GM23338 (cell line): ENCODE measurements around the gene MAP3K5. TPM values are rescaled to one million over a fixed set of nuclear protein-coding genes. Genes with fewer than 3 reads are reported as not detected.
"Not testable (repeated sequence)": the region's sequence is repeated elsewhere in the genome, so short reads cannot be mapped to it uniquely, and the experiment has no call there.

Experiments
- ATAC-seq: fragments of 200-7000 bp; cut with Tn5 transposase; 3 replicates; pipeline ENCODE4 v1.9.1; 2020
- DNase-seq: peaks from one replicate; pipeline ENCODE4 v3.0.0-alpha.2; 2015; ENCODE audit warnings: low spot score
- H2AFZ ChIP-seq: fragments of 200-600 bp; sonication (generic); 2 replicates; pipeline ENCODE4 v1.8.0; 2016; ENCODE audit warnings: antibody characterized with exemption, mild to moderate bottlenecking, moderate library complexity
- H3F3A ChIP-seq: fragments of 200-600 bp; sonication (generic); replicated peaks from 2 replicates; pipeline ENCODE4 v1.8.0; 2017; ENCODE audit warnings: antibody characterized with exemption, mixed run types, low read depth
- H3K27ac ChIP-seq: fragments of 200-600 bp; sonication (generic); 2 replicates; pipeline ENCODE4 v1.6.1; 2016; ENCODE audit warnings: low read depth
- H3K27me3 ChIP-seq: fragments of 200-600 bp; sonication (generic); 2 replicates; pipeline ENCODE4 v1.8.0; 2016; ENCODE audit warnings: mild to moderate bottlenecking, mixed run types, moderate library complexity; ENCODE audit not compliant: insufficient read depth
- H3K36me3 ChIP-seq: fragments of 200-600 bp; sonication (generic); 2 replicates; pipeline ENCODE4 v1.8.0; 2016; ENCODE audit warnings: mild to moderate bottlenecking; ENCODE audit not compliant: insufficient read depth
- H3K4me1 ChIP-seq: fragments of 200-600 bp; sonication (generic); 2 replicates; pipeline ENCODE4 v1.8.0; 2016; ENCODE audit warnings: mild to moderate bottlenecking, moderate library complexity; ENCODE audit not compliant: insufficient read depth
- H3K4me2 ChIP-seq: fragments of 200-600 bp; sonication (generic); 2 replicates; pipeline ENCODE4 v1.7.1; 2017; ENCODE audit warnings: mixed run types
- H3K4me3 ChIP-seq: fragments of 200-600 bp; sonication (generic); 2 replicates; pipeline ENCODE4 v1.6.1; 2016; ENCODE audit warnings: mixed run types
- H3K79me2 ChIP-seq: fragments of 200-600 bp; sonication (generic); replicated peaks from 2 replicates; pipeline ENCODE4 v1.8.0; 2017; ENCODE audit warnings: mild to moderate bottlenecking; ENCODE audit not compliant: insufficient read depth
- H3K9me2 ChIP-seq: fragments of 200-600 bp; sonication (generic); 2 replicates; pipeline ENCODE4 v1.8.0; 2017; ENCODE audit not compliant: insufficient read depth
- H4K20me1 ChIP-seq: fragments of 200-600 bp; sonication (generic); replicated peaks from 2 replicates; pipeline ENCODE4 v1.8.0; 2017; ENCODE audit warnings: mild to moderate bottlenecking; ENCODE audit not compliant: insufficient read depth
- H3K27ac Mint-ChIP-seq: 2 replicates; pipeline ENCODE4 v1.8.0; 2020; ENCODE audit warnings: inconsistent platforms, mild to moderate bottlenecking, moderate library complexity, mixed read lengths
- H3K27me3 Mint-ChIP-seq: 3 replicates; pipeline ENCODE4 v1.8.0; 2022; ENCODE audit warnings: low read depth, mild to moderate bottlenecking, moderate library complexity, mixed read lengths, inconsistent platforms; ENCODE audit not compliant: insufficient read depth, poor library complexity
- H3K36me3 Mint-ChIP-seq: 3 replicates; pipeline ENCODE4 v1.8.0; 2021; ENCODE audit warnings: low read depth, mild to moderate bottlenecking, inconsistent platforms, moderate library complexity, mixed read lengths
- H3K4me1 Mint-ChIP-seq: 3 replicates; pipeline ENCODE4 v1.8.0; 2020; ENCODE audit warnings: mild to moderate bottlenecking, inconsistent platforms, mixed read lengths
- H3K4me3 Mint-ChIP-seq: 3 replicates; pipeline ENCODE4 v1.8.0; 2021; ENCODE audit warnings: moderate library complexity, mild to moderate bottlenecking, inconsistent platforms, mixed read lengths
- H3K9me3 Mint-ChIP-seq: 3 replicates; pipeline ENCODE4 v1.8.0; 2020; ENCODE audit warnings: moderate library complexity, mild to moderate bottlenecking, inconsistent platforms, mixed read lengths
- CREB1 ChIP-seq: fragments of 250-450 bp; sonication (Bioruptor Pico); IDR thresholded peaks from 2 replicates; pipeline ENCODE4 v1.5.0; 2020; ENCODE audit warnings: low read depth, mild to moderate bottlenecking, moderate library complexity
- CTCF ChIP-seq, 2 experiments: fragments of 200-600 bp in 1 of 2; sonication (generic) in 1 of 2; conservative IDR thresholded peaks; 2 replicates each; pipeline versions ENCODE4 v1.5.1 to v1.6.1; 2016 to 2017; ENCODE audit warnings: antibody characterized with exemption in 2 of 2, low read depth in 2 of 2, mild to moderate bottlenecking in 2 of 2, moderate library complexity in 1 of 2
- EZH2phosphoT487 ChIP-seq: fragments of 200-600 bp; sonication (generic); IDR thresholded peaks from one replicate; pipeline ENCODE4 v1.8.1; 2018; ENCODE audit warnings: antibody characterized with exemption; ENCODE audit not compliant: unreplicated experiment
- JUNB ChIP-seq: IDR thresholded peaks from one replicate; pipeline ENCODE4 v1.6.1; 2016; ENCODE audit warnings: antibody characterized with exemption; ENCODE audit not compliant: unreplicated experiment
- NANOG ChIP-seq: IDR thresholded peaks from 2 replicates; pipeline ENCODE4 v1.6.1; 2016; ENCODE audit warnings: antibody characterized with exemption, borderline replicate concordance
- POLR2AphosphoS5 ChIP-seq: IDR thresholded peaks from 2 replicates; pipeline ENCODE4 v1.6.1; 2016; ENCODE audit warnings: antibody characterized with exemption, low read depth
- STAT1 ChIP-seq: IDR thresholded peaks from one replicate; pipeline ENCODE4 v1.6.1; 2016; ENCODE audit warnings: antibody characterized with exemption; ENCODE audit not compliant: unreplicated experiment
- ZNF462 ChIP-seq: fragments of 250-450 bp; sonication (Bioruptor Pico); IDR thresholded peaks from 2 replicates; pipeline ENCODE4 v1.5.0; 2020; ENCODE audit warnings: mild to moderate bottlenecking, moderate library complexity
- polyA plus RNA-seq: library from polyadenylated mRNA; unstranded; fragments of >200 nt; fragmentation: Nextera tagmentation; extraction: Ambion mirVana; gene quantifications from 2 replicates; pipeline ENCODE4 v1.2.1, GENCODE V29; 2016
- total RNA-seq: library from RNA; depleted of rRNA; stranded (reverse); fragments of >200 nt; shearing (Covaris generic); gene quantifications from 2 replicates; pipeline ENCODE4 v1.2.3, GENCODE V29; 2014

The MAP3K5 gene
- total and polyA plus RNA-seq, 2 experiments from 2014 or later = 0.76 to 2.8 TPM

GRCh38 chr6:136790411-136791295 is 1.6 kb downstream of the MAP3K5 start (continued):
- TF ChIP-seq ZNF462 = no peak
- no peak for TF ChIP-seq STAT1
- no peak for TF ChIP-seq POLR2AphosphoS5
- no peak for TF ChIP-seq JUNB
- no peak for TF ChIP-seq NANOG
- TF ChIP-seq CREB1 (CRISPR knock-in tag) = no peak
- TF ChIP-seq EZH2phosphoT487 = no peak
- no peak for TF ChIP-seq CTCF (conservative IDR thresholded peaks at IDR 0.05; ENCODE audit: low read depth in 2 of 2)

- not testable (repeated sequence) for ATAC-seq, H3K27ac ChIP-seq, H3K4me3 Mint-ChIP-seq, H3K9me3 Mint-ChIP-seq, H3K36me3 Mint-ChIP-seq, DNase-seq, H2AFZ ChIP-seq, H3K79me2 ChIP-seq, H4K20me1 ChIP-seq, H3K27ac Mint-ChIP-seq, H3K4me2 ChIP-seq, H3K9me2 ChIP-seq, H3K4me1 ChIP-seq, H3K36me3 ChIP-seq, H3F3A ChIP-seq, H3K4me3 ChIP-seq
- peaks cover 12% of the 10 kb centered on the region; the same call in 2 of the 3 replicates for H3K4me1 Mint-ChIP-seq
- H3K27me3 ChIP-seq = peaks cover 53% of the 10 kb centered on the region
- peaks cover 24% of the 10 kb centered on the region for H3K27me3 Mint-ChIP-seq
Observed at GRCh38 chr6:136789440-136789839, 2.8 kb downstream of the MAP3K5 start.
